Glutamatergic neuron (in vitro differentiated cells): ENCODE measurements around the gene NLRP3. TPM values are rescaled to one million over a fixed set of nuclear protein-coding genes. Genes with fewer than 3 reads are reported as not detected.
A peak's percentile ranks its signal among the peaks of the same experiment; 100 is the strongest.
"Not testable (repeated sequence)": the region's sequence is repeated elsewhere in the genome, so short reads cannot be mapped to it uniquely, and the experiment has no call there.

Experiments used
- DNase-seq: peaks from one replicate; pipeline ENCODE4 v3.0.0; 2022
- H3K27ac Mint-ChIP-seq: one replicate; pipeline ENCODE4 v1.8.0; 2020; ENCODE audit warnings: mild to moderate bottlenecking, mixed read lengths, inconsistent platforms; ENCODE audit not compliant: unreplicated experiment
- H3K27me3 Mint-ChIP-seq: one replicate; pipeline ENCODE4 v1.8.0; 2020; ENCODE audit warnings: mild to moderate bottlenecking, moderate library complexity, mixed read lengths, inconsistent platforms; ENCODE audit not compliant: unreplicated experiment
- H3K36me3 Mint-ChIP-seq: one replicate; pipeline ENCODE4 v1.8.0; 2020; ENCODE audit warnings: mild to moderate bottlenecking, mixed read lengths, inconsistent platforms; ENCODE audit not compliant: unreplicated experiment
- H3K4me1 Mint-ChIP-seq: one replicate; pipeline ENCODE4 v1.8.0; 2020; ENCODE audit warnings: mild to moderate bottlenecking, low read depth, mixed read lengths, inconsistent platforms; ENCODE audit not compliant: unreplicated experiment
- H3K4me3 Mint-ChIP-seq: one replicate; pipeline ENCODE4 v1.8.0; 2020; ENCODE audit warnings: mild to moderate bottlenecking, mixed read lengths, inconsistent platforms; ENCODE audit not compliant: unreplicated experiment
- H3K9me3 Mint-ChIP-seq: one replicate; pipeline ENCODE4 v1.8.0; 2020; ENCODE audit warnings: mild to moderate bottlenecking, moderate library complexity, mixed read lengths, inconsistent platforms; ENCODE audit not compliant: unreplicated experiment
- total RNA-seq: library from RNA; stranded (reverse); fragmentation: NEBNext Ultra II Directional; extraction: Animal tissue kit (Norgen Biotek cat#: 25700); gene quantifications from one replicate; pipeline ENCODE4 v1.2.1, GENCODE V29; 2021; ENCODE audit not compliant: unreplicated experiment
- TF ChIP-seq, protein P1 (sequence below): fragments of 200-600 bp; sonication (generic); IDR thresholded peaks from one replicate; pipeline ENCODE4 v1.5.0; 2021; ENCODE audit not compliant: partially characterized antibody, unreplicated experiment

The NLRP3 gene
- total RNA-seq, 1 donor from 2014 or later = not detected

DNA sequence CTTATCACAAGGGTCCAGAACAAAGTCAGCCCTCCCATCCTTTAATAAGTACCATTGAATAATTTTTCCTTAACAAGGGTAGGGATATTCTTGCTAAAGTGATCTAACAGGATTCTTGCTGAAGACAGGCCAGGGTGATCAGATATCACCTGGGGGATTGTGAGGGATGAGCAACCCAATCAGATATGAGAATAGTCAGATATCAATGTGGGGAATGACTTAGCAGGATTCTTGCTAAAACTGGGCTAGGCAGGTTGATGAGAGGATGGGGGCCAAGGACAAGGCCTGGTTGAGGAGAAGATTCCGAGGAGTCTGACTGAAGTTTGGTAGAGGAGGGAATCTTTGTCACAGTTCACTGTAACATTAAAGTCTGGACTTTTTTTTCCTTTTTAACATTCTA, 23.9 kb upstream of the NLRP3 start:
- Mint-ChIP-seq H3K27ac (no peak overlapping the region), H3K4me3 (no peak overlapping the region)

GRCh38 chr1:247395075-247395474, 20.9 kb upstream of the NLRP3 start:
- not testable (repeated sequence) for H3K4me1 Mint-ChIP-seq, H3K27ac Mint-ChIP-seq, DNase-seq, H3K4me3 Mint-ChIP-seq, H3K27me3 Mint-ChIP-seq, H3K36me3 Mint-ChIP-seq, H3K9me3 Mint-ChIP-seq

More for the DNA sequence above, 23.9 kb upstream of the NLRP3 start:
- Mint-ChIP-seq H3K4me1 (peaks cover 3% of the 10 kb centered on the region), H3K27me3 (peaks cover 6% of the 10 kb centered on the region), H3K9me3 (peaks cover 1% of the 10 kb centered on the region), H3K36me3 (no peaks in the 10 kb centered on the region)
- TF ChIP-seq, protein P1, sequence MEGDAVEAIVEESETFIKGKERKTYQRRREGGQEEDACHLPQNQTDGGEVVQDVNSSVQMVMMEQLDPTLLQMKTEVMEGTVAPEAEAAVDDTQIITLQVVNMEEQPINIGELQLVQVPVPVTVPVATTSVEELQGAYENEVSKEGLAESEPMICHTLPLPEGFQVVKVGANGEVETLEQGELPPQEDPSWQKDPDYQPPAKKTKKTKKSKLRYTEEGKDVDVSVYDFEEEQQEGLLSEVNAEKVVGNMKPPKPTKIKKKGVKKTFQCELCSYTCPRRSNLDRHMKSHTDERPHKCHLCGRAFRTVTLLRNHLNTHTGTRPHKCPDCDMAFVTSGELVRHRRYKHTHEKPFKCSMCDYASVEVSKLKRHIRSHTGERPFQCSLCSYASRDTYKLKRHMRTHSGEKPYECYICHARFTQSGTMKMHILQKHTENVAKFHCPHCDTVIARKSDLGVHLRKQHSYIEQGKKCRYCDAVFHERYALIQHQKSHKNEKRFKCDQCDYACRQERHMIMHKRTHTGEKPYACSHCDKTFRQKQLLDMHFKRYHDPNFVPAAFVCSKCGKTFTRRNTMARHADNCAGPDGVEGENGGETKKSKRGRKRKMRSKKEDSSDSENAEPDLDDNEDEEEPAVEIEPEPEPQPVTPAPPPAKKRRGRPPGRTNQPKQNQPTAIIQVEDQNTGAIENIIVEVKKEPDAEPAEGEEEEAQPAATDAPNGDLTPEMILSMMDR = no peak
- DNase-seq = no peak

- no peak overlapping the region for H3K27ac Mint-ChIP-seq
- no peak overlapping the region for H3K4me3 Mint-ChIP-seq
- peaks cover 12% of the 10 kb centered on the region for H3K9me3 Mint-ChIP-seq
- no peak for DNase-seq
- H3K36me3 Mint-ChIP-seq = no peaks in the 10 kb centered on the region
- TF ChIP-seq, protein P1 = no peak
- H3K4me1 Mint-ChIP-seq = peaks cover 9% of the 10 kb centered on the region
- no peaks in the 10 kb centered on the region for H3K27me3 Mint-ChIP-seq
Observed at GRCh38 chr1:247400685-247401084, 15.3 kb upstream of the NLRP3 start.

DNA sequence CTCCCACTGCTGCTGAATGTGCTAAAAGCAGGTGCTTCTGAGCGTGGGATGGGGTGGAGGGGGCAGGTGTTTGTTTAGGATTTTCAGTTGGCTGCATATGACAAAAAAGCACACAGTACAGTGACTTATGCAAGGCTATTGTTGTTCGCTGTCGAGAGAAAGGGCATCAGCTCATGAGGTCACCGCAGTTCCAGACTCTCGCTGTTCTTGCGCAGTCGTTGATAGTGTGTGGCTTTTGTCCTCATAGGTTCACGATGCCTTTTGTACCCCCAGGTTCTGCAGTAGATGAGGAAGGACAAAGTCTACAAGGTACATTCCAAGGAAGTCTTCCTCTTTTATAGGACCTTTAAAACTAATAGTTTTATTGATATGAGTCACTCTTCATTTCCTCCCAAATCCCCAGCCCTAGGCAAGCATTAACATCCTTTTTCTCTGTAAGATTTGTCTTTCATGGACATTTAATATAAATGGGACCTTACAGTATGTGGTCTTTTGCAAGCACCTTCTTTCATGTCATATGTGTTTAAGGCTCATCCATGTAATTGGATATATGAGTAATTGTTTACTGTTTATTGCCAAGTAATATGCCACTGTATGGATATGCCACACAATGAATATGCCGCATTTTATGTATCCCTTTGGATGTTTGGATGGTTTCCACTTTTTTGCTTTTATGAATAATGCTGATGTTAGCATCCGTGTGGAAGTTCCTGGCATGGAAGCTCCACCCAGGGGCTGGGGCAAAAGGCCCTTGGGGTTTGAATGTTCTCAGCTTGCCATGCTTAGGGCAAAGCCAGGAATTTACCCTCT, 14.5 kb upstream of the NLRP3 start:
- Mint-ChIP-seq H3K9me3 (peaks cover 12% of the 10 kb centered on the region), H3K4me1 (peaks cover 9% of the 10 kb centered on the region), H3K27ac (no peak overlapping the region), H3K27me3 (no peaks in the 10 kb centered on the region), H3K36me3 (no peaks in the 10 kb centered on the region), H3K4me3 (no peak overlapping the region)
- no peak for DNase-seq
- TF ChIP-seq, protein P1 = no peak

DNA sequence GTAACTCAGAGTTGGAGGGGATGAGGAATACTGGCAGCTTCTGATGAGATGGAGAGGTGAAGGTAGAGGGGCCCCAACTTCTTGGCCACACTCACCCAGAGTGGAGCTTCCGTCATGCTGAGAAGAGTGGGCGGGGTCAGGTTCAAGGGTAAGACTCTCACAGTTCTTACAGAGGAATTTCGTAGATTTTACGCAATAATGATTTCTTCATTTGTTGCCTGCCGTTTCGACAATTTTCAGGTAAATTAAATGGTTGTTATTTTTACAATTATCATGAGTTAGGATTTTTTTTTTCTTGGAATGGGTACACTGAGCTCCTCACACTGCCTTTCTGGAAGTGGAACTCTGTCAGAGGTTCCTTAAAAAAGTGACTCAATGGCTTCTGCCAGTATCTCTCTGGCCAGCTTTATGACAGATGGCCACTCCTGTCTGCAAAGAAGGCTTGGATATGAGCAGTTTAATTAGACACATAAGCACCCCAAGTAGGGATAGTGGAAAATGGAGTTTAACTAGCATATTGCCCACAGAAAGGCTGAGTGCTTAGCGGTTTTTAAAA, 13.8 kb upstream of the NLRP3 start:
- Mint-ChIP-seq H3K9me3 (peaks cover 12% of the 10 kb centered on the region), H3K27ac (peak overlapping the region; percentile 25), H3K4me3 (no peak overlapping the region), H3K36me3 (no peaks in the 10 kb centered on the region), H3K27me3 (no peaks in the 10 kb centered on the region), H3K4me1 (peaks cover 9% of the 10 kb centered on the region)
- TF ChIP-seq, protein P1 = no peak
- DNase-seq = no peak
